GM21526 (cell line): ENCODE results near the gene SIPA1L2.
A peak's percentile ranks its signal among the peaks of the same experiment; 100 is the strongest.

Experiments used
- ATAC-seq: cut with Tn5 transposase; IDR thresholded peaks from one replicate; pipeline ENCODE4 v1.9.1; 2021; ENCODE audit warnings: moderate library complexity; ENCODE audit not compliant: unreplicated experiment, low FRiP score

The SIPA1L2 gene

DNA sequence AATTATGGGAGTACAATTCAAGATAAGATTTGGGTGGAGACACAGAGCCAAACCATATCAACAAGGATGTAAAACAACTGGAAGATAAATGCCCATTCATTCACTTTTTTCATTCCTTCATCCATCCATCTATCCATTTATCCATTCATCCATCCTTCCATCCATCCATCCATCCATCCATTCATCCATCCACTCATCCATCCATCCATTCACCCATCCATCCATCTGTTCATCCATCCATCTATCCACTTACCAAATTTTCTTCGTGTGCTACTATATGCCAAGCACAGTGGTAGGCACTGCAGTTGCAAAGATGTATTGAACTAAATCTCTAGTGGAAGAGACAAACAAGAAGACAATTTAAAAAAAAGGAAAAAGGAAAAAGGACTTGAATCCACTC lies 14.3 kb upstream of the SIPA1L2 start:
- no peak for ATAC-seq

DNA sequence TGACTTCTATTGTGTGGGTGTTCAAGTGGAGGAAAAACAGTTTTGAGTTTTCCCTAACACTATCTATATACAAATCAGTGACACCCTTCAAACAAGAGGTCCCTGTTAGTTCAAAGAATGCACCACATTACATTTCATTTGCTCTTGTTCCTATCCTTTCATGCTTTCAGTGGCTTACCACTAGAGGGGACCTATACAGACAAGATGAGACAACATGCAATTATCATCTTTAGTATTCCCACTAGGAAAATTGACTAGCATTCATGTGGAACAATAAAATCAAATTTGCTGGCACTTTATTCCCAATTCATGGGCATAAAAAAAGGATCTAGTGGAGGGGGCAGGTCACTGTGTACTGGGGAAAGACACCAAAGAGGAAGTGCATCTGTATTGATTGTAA lies 13.3 kb upstream of the SIPA1L2 start:
- ATAC-seq = no peak

DNA sequence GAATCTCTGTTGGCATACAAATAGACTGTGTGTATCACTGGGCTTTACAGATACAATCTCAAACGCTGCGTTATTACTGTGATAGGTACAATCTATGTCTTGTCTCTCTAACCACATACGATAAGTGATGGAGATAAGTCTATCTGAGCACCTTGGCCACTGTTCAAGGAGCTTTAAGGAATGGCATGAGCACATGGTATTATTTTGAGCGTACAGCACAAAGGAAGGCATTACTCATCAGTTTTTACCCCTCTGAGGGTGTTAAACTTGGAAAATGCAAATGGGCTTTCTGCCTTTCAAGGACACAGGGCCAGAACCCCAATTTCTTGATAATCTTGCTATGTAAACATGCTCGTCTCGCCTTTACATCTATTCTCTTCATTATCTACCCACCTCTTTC lies 11.6 kb upstream of the SIPA1L2 start:
- no peak for ATAC-seq

DNA sequence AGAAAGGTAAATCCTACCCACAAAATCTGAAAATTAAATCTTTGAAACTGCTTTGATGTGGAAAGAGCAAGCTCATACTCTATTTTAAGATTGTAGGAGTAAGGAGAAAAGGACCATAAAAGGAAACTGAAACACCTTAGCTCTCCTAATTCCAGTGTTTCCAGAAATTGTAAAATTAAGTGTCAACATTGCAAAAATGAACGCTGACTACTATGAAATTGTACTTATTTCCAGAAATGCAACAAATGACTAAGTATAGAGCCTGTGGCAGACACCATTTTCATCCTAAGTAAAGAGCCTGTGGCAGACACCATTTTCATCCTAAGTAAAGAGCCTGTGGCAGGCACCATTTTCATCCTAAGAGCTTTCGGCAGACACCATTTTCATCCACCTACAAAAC lies 6.9 kb upstream of the SIPA1L2 start:
- ATAC-seq = no peak

DNA sequence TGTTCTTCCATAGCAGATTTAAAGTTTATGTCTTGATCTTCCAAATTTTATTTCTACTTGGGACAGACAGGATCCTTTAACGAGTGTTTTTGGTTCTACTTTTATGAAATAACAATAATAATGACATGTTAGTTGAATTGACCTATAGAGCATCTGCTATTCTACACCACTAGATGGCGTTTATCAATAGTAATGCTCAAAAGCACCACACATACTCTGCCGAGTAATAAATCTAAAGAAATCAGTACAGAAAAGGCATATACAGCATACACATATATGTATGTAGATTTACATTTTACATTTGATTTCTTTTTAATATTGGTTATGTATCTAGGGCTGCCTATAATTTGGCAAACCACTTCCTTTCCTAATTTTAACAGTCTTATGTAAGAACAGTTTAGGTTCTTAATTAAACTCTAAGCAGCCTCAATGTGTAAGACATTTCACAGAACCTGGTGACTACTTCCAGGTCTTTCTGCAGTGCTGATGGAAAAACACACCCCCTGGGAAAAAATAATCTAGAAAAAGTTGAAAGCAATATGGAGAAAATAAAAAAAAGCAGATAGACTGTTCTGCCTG lies 5.9 kb upstream of the SIPA1L2 start:
- peak; percentile 62 for ATAC-seq

DNA sequence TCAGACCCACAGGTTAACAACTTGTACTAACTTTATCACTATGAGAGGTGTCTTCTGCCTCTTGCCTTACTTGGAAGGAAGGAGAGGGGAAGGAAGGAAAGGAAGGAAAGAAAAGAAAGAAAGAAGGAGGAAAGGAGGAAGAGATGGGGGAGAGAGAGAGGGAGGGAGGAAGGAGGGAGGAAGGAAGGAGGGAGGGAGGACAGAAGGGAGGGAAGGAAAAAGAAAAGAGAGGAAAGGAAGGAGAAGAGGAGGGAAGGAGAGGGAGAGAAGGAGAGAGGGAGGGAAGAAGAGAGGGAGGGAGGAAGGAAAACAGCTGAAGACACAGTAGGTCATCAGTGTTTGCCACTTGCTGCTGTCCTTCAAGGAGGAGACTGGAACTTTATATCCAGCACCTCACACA lies 5.3 kb upstream of the SIPA1L2 start:
- ATAC-seq = no peak

DNA sequence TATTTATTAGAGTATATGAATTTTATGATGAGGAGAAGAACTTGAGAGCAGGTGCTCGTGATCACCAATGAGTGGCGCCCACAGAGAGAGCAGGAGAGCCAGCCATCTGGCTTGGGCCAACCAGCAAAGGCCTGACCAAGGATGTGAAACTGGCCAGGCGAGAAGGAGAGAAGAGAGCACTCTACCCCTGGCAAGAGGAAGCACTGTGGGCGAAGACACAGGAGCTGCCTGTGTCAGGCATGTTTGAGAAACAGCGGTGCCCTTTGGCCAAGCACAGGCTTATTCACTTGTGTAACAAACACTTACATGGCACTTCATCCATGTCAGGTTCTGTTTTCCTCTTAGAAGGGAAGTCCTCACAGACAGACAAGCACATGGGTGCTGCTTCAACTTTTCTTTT lies 4.2 kb upstream of the SIPA1L2 start:
- ATAC-seq = no peak

DNA sequence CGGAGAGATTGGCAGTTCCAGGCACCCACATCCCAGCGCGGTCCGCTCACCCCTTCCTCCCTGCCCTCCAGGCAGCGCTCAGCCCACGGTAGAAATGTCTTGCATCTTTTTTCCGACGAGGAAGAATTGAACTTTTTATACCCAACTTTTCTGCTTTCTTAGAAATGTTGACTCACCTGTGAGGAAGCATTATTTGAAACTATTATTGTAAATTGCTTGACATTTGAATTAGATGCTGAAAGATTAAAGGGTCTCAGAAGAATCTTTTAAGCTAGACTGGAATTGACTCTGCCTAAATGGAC lies 912 bp upstream of the SIPA1L2 start:
- no peak for ATAC-seq

DNA sequence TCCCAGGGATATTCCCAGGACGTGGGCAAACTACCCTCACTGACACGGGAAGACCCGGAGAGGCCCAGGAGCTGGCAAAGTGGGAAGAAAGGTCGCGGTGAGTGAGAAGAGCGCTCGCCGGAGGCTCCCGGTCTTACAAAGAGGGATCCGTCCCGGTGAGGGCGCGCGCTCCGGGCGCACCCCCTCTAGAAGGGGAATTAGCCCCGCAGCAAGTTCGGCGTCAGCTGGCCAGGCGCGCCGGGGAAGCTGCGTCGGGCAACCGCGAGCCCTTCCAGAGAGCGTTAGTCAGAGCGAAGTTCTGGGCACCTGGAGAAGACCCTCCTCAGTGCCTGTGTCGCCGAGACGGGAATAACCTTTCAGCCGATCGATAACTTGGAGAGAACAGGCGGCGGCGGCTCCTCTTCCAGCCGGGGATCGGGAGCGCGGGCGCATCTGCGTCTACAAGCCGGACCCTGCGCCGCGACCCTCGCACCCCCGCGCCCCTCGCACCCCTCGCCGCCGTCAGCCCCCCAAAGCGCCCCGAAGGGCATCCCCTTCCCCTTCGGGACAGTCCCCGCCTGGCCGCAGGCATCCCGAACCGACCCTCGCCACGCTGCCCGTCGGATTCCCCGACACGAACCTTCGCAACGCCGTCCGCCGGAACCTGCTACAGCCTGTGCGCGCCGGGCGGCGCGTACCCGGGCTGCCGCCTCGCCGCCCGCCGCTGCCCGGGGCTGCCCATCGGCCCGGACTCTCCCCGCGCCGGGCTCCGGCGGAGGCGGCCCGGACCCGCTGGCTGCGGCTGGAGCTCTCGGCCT lies 485 bp downstream of the SIPA1L2 start:
- peak; percentile 42 for ATAC-seq

DNA sequence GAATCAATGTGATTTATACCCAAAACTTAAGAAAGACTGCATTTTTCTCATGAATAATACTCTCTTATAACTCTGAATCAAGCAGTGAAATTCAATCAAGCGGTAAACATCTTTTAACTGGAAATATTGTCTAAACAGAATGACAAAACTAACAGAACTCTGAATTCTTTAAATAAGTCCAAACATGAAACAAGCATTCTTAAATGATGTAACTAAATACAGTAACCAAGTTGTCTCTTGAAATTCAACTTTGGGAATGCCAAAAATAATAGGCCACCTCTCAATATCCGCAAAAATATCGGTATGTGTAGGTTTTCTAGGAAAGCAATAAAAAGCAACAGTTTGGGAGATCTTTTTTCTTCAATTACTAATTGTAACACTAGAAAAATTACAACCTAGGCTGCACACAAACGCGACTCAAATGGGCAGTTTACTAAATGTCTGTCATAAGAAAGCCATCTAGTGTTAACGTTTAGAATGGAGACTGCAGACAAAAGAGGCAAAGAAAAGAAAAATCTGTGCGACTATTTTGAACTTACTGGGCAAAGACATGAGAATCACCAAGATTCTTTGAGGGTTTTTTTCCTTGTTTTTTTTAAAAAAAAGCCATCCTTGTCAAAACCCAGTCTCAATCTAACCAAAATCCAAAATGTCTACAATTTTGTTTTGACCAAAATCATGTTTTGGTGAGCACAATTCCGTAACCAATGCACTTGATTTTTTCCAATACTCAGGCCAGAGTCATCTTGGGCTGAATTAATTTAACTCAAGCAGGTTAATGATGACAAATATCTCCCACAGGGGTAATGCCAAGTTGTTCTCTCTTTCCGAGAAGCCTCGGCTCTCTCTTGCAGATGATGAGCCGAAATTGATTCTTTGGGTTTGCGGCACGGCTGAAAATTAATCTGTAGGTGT lies 1.3 kb downstream of the SIPA1L2 start:
- ATAC-seq = no peak

DNA sequence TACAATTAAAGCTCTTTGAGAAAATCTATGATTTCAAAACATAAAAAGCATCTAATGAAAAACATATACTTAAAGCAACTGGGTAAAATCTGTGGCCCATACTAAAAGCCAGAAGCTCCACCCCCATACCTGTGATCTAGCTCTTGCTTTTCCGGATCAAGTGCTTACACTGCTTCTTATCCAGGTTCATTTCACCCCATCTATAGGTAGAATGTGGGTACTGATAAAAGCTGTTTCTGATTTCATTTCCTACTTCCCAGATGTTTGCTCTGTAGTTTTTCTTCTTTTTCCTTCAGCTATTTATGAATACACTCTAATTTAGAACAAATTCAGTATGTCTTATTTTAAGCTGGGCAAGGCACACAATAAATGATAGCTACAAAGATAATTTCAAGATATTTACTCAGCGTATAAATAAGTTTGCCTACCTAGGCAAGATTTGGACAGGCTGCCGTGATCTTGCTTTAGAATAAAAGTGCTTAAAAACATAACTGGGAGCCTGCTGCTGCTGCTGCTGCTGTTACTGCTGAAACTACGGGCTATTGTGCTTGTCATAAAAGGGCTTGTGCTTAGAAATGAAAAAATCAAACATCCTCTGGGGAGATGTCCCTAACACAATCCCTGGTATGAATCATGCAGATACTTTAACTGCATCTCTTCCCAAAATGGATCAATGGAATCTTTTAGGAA lies 2.1 kb downstream of the SIPA1L2 start:
- no peak for ATAC-seq

DNA sequence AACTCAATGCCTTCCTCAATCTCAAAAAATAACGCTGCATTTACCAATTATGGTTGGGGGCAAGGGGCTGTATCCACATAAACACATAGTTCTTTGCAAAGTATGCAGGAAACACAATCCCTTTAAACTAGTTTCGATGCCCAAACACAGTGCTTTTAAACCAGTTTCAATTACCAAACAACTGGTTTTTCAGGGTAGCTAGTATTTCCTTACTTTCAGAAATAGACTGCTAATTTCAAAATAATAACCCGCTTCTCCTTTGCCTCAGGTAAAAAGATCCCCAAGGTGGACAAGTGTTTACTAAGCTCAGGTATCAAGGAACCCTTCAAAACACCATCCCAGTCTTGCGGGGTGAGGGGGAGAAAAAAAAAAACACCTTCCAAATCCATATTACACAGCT lies 2.8 kb downstream of the SIPA1L2 start:
- ATAC-seq = no peak

DNA sequence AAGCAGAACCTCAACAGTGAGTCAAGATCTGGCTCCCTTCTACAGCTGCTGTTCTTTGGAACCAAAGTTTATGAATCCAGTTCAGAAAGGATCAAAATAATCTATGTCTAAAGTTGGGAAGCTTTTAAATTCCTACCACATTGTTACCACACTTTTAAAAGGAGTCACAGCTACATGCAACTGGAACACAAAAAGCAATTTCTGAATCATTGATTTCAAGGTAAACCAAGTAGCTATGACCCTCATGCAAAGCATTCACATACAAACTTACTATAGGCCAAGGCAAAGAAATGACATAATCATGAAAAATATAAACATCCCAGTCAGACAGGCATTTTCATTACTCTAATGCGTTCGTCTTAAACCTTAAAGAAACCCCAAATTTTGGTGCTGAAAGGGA lies 3.5 kb downstream of the SIPA1L2 start:
- ATAC-seq = no peak

DNA sequence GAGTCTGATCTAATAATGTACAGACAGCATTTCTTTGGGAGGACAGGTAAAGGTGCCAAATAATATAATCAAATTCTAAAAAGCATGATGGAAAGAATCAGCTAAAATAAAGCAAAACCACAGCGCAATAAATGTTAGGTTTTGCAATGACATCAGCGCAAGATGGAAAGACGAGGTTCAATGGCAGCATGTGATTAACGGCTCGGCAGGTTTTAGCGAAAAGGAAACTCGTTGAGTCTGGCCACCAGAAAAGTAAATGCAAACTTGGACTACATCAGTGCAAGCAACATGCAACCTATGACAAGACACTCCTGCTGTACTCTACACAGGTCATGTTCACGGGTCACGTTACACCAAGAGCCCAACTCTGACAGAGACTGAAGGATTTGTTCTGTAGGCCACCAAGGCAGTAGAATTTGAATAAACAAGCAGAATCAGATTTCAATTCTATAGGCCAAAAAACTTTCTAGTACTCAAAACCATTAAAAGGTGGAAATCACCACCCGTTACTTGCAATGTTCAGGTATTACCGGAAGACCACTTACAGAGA lies 4.5 kb downstream of the SIPA1L2 start:
- no peak for ATAC-seq

DNA sequence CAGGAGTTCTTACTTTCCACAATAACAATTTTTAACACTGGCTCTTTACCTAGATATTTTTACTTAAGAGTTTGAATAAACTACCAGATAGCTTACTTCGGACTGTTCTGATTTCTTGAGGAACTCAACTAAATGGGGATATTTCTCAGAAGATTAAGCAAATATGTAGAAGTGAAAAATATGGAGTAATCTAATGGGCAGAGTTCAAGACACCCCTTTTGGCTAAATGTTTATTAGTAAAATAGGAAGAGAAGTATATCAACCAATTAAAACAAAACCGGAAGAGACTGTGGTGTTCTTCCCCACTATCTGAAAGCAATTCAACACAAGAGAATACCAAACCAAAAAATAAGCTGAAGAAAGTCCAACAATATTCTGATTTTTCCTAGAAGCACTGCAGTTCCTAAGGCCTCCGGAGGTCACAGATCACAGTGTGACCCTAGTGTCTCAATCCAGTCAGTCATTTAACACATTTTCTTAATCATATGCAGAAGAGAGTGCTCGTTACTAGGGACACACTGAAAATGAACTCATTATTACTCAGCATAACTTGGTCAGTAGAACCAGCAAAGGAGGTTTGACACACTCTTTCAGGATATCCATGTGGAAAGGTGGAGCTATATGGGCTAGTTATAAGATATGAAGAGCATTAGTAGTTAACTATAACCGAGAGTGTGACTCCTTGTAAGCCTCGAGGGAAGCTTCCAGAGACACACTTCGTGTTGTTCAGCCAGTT lies 5.2 kb downstream of the SIPA1L2 start:
- no peak for ATAC-seq

DNA sequence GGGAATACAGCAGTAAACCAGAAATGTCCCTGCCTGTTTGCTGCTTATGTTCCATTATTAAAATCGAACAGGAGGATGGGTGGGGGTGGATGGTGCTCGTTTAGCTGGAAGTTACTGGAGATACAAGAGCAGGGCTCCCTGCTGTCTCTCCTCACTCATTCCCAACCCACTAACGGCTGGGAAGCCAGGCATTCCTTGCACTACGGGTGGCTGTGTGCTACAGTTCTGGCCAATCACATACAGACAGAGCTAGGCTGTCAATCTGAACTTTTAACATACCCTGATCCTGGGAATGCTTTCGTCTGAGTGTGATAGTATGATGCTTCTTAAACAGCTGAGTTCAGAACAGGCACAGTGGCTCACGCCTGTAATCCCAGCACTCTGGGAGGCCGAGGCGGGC lies 7.0 kb downstream of the SIPA1L2 start:
- ATAC-seq = no peak

DNA sequence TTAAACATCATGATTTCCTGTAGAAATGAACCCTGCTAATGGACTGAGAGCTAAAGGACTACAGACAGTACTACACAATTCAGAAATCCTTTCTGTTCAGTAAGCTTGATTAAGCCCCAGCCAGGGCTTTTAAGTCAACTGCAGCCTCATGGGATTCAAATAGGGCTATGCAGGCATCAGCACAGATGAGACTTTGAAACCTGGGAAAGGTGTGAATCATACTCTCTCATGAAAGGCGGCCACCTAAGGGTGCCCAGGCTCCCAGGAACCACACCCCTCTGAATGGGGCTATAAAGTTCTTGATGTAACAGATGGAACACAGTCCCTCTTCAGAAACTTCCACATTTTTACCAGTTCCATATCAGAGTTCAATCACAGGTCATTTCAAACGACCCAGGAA lies 7.6 kb downstream of the SIPA1L2 start:
- no peak for ATAC-seq

DNA sequence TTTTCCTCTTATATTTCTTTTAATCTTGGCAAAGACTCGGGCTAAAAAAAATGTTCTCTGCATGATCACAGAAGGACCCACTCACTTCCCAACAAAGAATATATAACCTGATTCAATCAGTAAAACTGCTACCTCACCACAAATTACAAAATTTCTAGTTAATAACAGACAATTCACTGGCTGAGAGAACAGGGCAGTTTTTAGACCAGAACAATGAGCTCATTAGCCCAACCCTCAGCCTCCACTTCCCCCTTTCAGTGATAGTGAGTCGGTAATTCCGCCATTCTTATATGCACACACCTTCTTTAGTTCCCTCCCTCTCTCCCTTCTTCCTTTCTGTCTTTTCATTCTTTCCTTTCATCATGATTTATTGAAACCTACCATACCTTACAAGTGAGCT lies 8.9 kb downstream of the SIPA1L2 start:
- ATAC-seq = no peak

DNA sequence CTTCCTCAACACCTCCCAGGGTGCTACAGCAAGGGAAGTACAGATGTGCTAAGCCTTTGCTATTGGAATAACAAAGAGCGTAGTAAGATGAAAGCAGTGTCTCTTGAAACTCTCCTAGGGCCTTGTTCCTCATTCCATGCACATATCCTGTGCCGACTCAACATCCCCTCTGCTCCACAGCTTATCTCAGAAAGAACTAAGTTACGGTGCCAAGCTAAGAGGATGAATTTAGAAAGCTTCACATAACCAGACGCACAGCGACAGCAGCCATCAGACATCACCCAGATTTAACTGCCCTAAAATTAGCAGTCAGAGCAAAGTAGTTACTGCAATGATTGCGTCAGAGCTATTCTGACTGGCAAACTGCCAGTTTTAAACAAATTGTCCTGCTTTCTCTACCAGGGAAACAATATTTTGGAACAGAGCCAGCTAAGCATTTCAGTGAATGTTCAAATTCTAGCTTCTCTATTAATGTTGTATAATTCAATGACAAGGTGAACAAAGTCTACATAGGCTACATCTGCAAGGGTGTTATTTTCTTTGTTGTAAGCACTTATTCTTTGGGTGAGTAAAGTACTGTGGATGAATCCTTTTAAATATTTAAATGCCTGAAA lies 9.5 kb downstream of the SIPA1L2 start:
- ATAC-seq = no peak

DNA sequence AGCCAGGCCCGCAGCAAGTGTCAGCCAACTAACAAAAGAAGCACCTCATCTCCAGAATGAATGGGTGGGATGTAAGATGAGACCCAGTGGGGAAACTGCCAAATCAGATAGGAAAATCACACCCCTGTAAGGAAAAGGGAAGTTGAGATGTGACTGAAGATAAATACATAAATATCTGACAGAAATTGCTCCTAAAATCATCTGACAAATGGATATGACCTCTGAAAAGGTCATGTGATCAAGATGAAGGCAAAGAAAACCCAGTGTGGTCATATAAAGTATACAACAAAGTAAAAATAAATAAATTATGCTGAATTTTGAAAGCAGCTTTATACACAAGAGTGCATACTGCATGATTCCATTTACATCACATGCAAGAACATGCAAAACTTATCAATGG lies 12.7 kb downstream of the SIPA1L2 start:
- ATAC-seq = no peak
